Progenitor cell of endocrine pancreas (in vitro differentiated cells): ENCODE results near the gene ATP11C. TPM values are rescaled to one million over a fixed set of nuclear protein-coding genes. Genes with fewer than 3 reads are reported as not detected.

ENCODE experiments used
- DNase-seq: peaks from one replicate; pipeline ENCODE4 v3.0.0; 2021; ENCODE audit warnings: low spot score; ENCODE audit not compliant: unreplicated experiment
- H3K27ac Mint-ChIP-seq: 2 replicates; pipeline ENCODE4 v1.8.0; 2021; ENCODE audit warnings: mild to moderate bottlenecking, moderate library complexity, mixed read lengths
- H3K27me3 Mint-ChIP-seq: 2 replicates; pipeline ENCODE4 v1.8.0; 2021; ENCODE audit warnings: mixed read lengths
- H3K36me3 Mint-ChIP-seq: 2 replicates; pipeline ENCODE4 v1.8.0; 2022; ENCODE audit warnings: mixed read lengths; ENCODE audit not compliant: insufficient read depth
- H3K4me1 Mint-ChIP-seq: 2 replicates; pipeline ENCODE4 v1.8.0; 2021; ENCODE audit warnings: low read depth, mixed read lengths
- H3K4me3 Mint-ChIP-seq: 2 replicates; pipeline ENCODE4 v1.8.0; 2021; ENCODE audit warnings: low read depth, mild to moderate bottlenecking, moderate library complexity, mixed read lengths
- H3K9me3 Mint-ChIP-seq: 2 replicates; pipeline ENCODE4 v1.8.0; 2021; ENCODE audit warnings: low read depth, mixed read lengths
- CTCF ChIP-seq: fragments of 200-600 bp; sonication (generic); IDR thresholded peaks from one replicate; pipeline ENCODE4 v1.5.0; 2021; ENCODE audit warnings: antibody characterized with exemption, mild to moderate bottlenecking; ENCODE audit not compliant: unreplicated experiment
- total RNA-seq: library from RNA; stranded (reverse); gene quantifications from 2 replicates; pipeline ENCODE4 v1.2.1, GENCODE V29; 2021

Gene ATP11C
- total RNA-seq, 1 donor from 2014 or later: 38.3 TPM

GRCh38 chrX:139949703-139950102 lies 16.9 kb upstream of the ATP11C start:
- H3K4me1 Mint-ChIP-seq: no peaks in the 10 kb centered on the region

GRCh38 chrX:139945075-139945474 lies 12.2 kb upstream of the ATP11C start:
- H3K27ac Mint-ChIP-seq: no peak overlapping the region
- peaks cover 12% of the 10 kb centered on the region for H3K27me3 Mint-ChIP-seq
- no peak for TF ChIP-seq CTCF
- H3K36me3 Mint-ChIP-seq: no peaks in the 10 kb centered on the region
- peaks cover 2% of the 10 kb centered on the region for H3K9me3 Mint-ChIP-seq
- no peaks in the 10 kb centered on the region for H3K4me1 Mint-ChIP-seq
- no peak overlapping the region for H3K4me3 Mint-ChIP-seq
- DNase-seq: no peak

More at GRCh38 chrX:139949703-139950102, 16.9 kb upstream of the ATP11C start:
- H3K9me3 Mint-ChIP-seq: peaks cover 2% of the 10 kb centered on the region
- DNase-seq: no peak
- H3K36me3 Mint-ChIP-seq: no peaks in the 10 kb centered on the region
- no peak overlapping the region for H3K4me3 Mint-ChIP-seq
- H3K27ac Mint-ChIP-seq: no peak overlapping the region
- TF ChIP-seq CTCF: no peak
- H3K27me3 Mint-ChIP-seq: no peaks in the 10 kb centered on the region

GRCh38 chrX:139936259-139936658 lies 3.4 kb upstream of the ATP11C start:
- peak; percentile 31 for TF ChIP-seq CTCF
- Mint-ChIP-seq H3K4me3 (no peak overlapping the region), H3K36me3 (no peaks in the 10 kb centered on the region), H3K4me1 (peaks cover 6% of the 10 kb centered on the region), H3K27ac (no peak overlapping the region), H3K9me3 (no peaks in the 10 kb centered on the region), H3K27me3 (no peaks in the 10 kb centered on the region)
- no peak for DNase-seq

- DNase-seq: no peak
- no peak for TF ChIP-seq CTCF
- Mint-ChIP-seq H3K9me3 (no peaks in the 10 kb centered on the region), H3K4me3 (peak overlapping the region; percentile 86), H3K27ac (peak overlapping the region; percentile 96), H3K27me3 (no peaks in the 10 kb centered on the region), H3K4me1 (peaks cover 19% of the 10 kb centered on the region), H3K36me3 (no peaks in the 10 kb centered on the region)
These were observed 1.1 kb upstream of the ATP11C start for GRCh38 chrX:139933904-139934303.

- peak overlapping the region; percentile 86 for H3K4me3 Mint-ChIP-seq
These were observed 566 bp downstream of the ATP11C start for GRCh38 chrX:139932073-139932900.

More at GRCh38 chrX:139932073-139932900, 566 bp downstream of the ATP11C start:
- no peaks in the 10 kb centered on the region for H3K36me3 Mint-ChIP-seq
- DNase-seq: peak; percentile 61
- no peak for TF ChIP-seq CTCF
- no peaks in the 10 kb centered on the region for H3K27me3 Mint-ChIP-seq
- H3K9me3 Mint-ChIP-seq: no peaks in the 10 kb centered on the region
- H3K27ac Mint-ChIP-seq: peak overlapping the region; percentile 96
- peaks cover 19% of the 10 kb centered on the region for H3K4me1 Mint-ChIP-seq
